Adrenal gland (tissue), 12 donors: ENCODE data around the gene CRB1. TPM values are rescaled to one million over a fixed set of nuclear protein-coding genes. Genes with fewer than 3 reads are reported as not detected.

Experiments used
- DNase-seq, 7 donors: peaks; one replicate each; pipeline ENCODE4 v3.0.0-alpha.2; 2019 to 2020
- H3K27ac ChIP-seq, 5 donors: fragments of 200-600 bp; sonication (generic) in 4 of 5; 1 replicate in 3 of 5; 2 replicates in 2 of 5; pipeline versions ENCODE4 v1.5.1 to v1.8.0; 2016 to 2020; ENCODE audit warnings: mild to moderate bottlenecking in 1 of 5
- H3K27me3 ChIP-seq: fragments of 200-600 bp; 2 replicates; pipeline ENCODE4 v1.8.0; 2021
- H3K36me3 ChIP-seq, 2 donors: fragments of 200-600 bp; replicated peaks in 1 of 2; 1 replicate in 1 of 2; 2 replicates in 1 of 2; pipeline versions ENCODE4 v1.5.1 to v1.8.0; 2018 to 2022
- H3K4me1 ChIP-seq, 2 donors: fragments of 200-600 bp; replicated peaks in 1 of 2; 1 replicate in 1 of 2; 2 replicates in 1 of 2; pipeline versions ENCODE4 v1.5.1 to v1.8.0; 2018 to 2021
- H3K4me3 ChIP-seq, 4 donors: fragments of 200-600 bp; sonication (generic) in 3 of 4; one replicate each; pipeline ENCODE4 v1.5.1; 2016 to 2018
- H3K9me3 ChIP-seq, 3 donors: fragments of 200-600 bp; sonication (generic) in 1 of 3; replicated peaks in 1 of 3; 1 replicate in 2 of 3; 2 replicates in 1 of 3; pipeline versions ENCODE4 v1.5.1 to v1.8.0; 2016 to 2021
- POLR2A ChIP-seq, 2 donors: fragments of 450-650 bp; IDR thresholded peaks; one replicate each; pipeline ENCODE4 v1.6.1; 2017; ENCODE audit warnings: antibody characterized with exemption in 2 of 2, mild to moderate bottlenecking in 2 of 2, moderate library complexity in 1 of 2
- WGBS, 4 donors: extraction: QIAGEN DNeasy Blood & Tissue Kit in 2 of 4; methylation state at CpG; one replicate each; pipeline versions ENCODE4 v1.1.5 to v1.1.7; 2013 to 2017; 5-methylcytosine and 5-hydroxymethylcytosine counted together
- intact Hi-C, 2 donors: fragments of 100-400 bp; cut with DNase I; formaldehyde crosslinking; loops; one replicate each; pipeline versions ENCODE4 v1.14.1 to v1.15.0; 2022 to 2023
- polyA plus RNA-seq, 3 donors: library from polyadenylated mRNA; stranded (reverse); fragments of 200-250 nt in 2 of 3; fragments of 350-450 nt in 1 of 3; fragmentation: Illumina TruSeq in 1 of 3; extraction: RNeasy Lipid Tissue Mini Kit (QIAGEN cat#74804) in 1 of 3; gene quantifications; one replicate each; pipeline ENCODE4 v1.2.3, GENCODE V29; 2013 to 2014
- total RNA-seq, 9 donors: library from RNA; depleted of rRNA in 4 of 9; stranded (reverse); fragments of >200 nt in 4 of 9; fragments of 120-200 nt in 1 of 9; fragmentation: NEBNext Ultra II Directional in 1 of 9; extraction: Animal tissue kit (Norgen Biotek cat#: 25700) in 1 of 9; gene quantifications; one replicate each; pipeline versions ENCODE4 v1.1.0 to v1.2.4, GENCODE V29; 2013 to 2023
- TF ChIP-seq, protein P1 (sequence below), 6 experiments: fragments of 450-650 bp in 4 of 6; fragments of 200-600 bp in 2 of 6; sonication (generic) in 1 of 6; IDR thresholded peaks; 1 replicate in 5 of 6; 2 replicates in 1 of 6; pipeline versions ENCODE4 v1.5.1 to v1.8.0; 2016 to 2021; ENCODE audit warnings: antibody characterized with exemption in 6 of 6, mild to moderate bottlenecking in 2 of 6, moderate library complexity in 1 of 6
- donor health status: healthy with polysubstance abuse.
- donor health status: Bipolar disorder and iron deficiency.
- donor health status: DM: yes; HTN: yes; CAD: no.
- donor health status: DM: no; HTN: no; CAD: no.
- donor health status: DM: no; HTN: no; CAD: no.
- donor health status: DM: yes; HTN: yes; CAD: no.

The CRB1 gene
- total and polyA plus RNA-seq, 12 donors = 0.11 to 0.92 (median 0.39) TPM; not detected in 2

DNA sequence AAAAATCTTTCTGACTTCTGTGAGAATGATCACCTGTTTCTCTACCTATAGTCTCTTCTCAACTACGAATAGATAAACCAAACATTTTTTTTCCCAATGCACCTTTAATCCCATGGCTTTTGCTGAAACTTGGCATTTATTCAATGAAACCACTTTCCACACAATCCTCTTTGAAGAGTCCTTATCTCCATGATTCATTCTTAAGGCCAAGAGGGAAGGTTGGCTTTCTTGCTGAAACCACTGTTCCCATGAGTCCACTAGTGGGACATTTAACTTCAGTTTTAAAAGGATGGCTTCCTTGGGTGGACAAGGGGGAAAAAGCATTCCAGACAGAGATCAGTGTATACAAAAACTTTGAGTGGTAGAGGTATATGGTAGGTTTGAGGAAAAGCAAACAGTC is 73.6 kb downstream of the CRB1 start:
- TF ChIP-seq, protein P1, sequence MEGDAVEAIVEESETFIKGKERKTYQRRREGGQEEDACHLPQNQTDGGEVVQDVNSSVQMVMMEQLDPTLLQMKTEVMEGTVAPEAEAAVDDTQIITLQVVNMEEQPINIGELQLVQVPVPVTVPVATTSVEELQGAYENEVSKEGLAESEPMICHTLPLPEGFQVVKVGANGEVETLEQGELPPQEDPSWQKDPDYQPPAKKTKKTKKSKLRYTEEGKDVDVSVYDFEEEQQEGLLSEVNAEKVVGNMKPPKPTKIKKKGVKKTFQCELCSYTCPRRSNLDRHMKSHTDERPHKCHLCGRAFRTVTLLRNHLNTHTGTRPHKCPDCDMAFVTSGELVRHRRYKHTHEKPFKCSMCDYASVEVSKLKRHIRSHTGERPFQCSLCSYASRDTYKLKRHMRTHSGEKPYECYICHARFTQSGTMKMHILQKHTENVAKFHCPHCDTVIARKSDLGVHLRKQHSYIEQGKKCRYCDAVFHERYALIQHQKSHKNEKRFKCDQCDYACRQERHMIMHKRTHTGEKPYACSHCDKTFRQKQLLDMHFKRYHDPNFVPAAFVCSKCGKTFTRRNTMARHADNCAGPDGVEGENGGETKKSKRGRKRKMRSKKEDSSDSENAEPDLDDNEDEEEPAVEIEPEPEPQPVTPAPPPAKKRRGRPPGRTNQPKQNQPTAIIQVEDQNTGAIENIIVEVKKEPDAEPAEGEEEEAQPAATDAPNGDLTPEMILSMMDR (IDR thresholded peaks at IDR 0.05) = no peak
- TF ChIP-seq POLR2A (IDR thresholded peaks at IDR 0.05) = no peak
- H3K36me3 ChIP-seq = no peaks in the 10 kb centered on the region

DNA sequence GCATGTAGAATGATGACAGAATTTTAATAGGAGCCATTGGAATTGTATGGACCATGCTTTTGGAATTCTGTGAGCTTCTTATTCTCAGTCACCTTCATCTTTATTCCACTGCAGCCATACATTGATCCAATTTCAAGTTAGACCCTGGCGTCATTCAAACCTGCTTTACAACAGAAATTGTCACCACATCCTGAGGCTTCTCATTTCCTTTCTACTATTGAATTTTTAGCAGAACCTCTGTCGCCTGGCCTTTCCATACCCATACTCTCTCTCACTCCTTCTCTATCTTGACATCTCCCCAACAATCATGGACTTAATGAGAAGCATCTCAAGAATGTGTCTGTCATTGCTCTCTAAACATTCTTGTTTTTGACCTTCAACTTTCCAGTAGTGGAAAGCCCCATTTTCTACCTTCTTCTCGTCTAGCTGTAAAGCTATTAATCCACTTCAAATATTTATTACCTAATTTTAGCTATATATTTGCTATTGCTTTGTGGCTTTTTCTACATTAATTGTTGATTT is 74.1 kb downstream of the CRB1 start:
- Histone ChIP-seq H3K36me3 (no peaks in the 10 kb centered on the region), H3K27ac (no peak overlapping the region), H3K27me3 (no peaks in the 10 kb centered on the region), H3K4me3 (no peak overlapping the region), H3K4me1 (peaks cover 0 to 11% of the 10 kb centered on the region in 2 donors), H3K9me3 (no peaks in the 10 kb centered on the region)
- DNase-seq = no peak
- no peak for TF ChIP-seq POLR2A (IDR thresholded peaks at IDR 0.05)
- TF ChIP-seq, protein P1 (IDR thresholded peaks at IDR 0.05) = no peak
- WGBS, 4 donors = 63 to 74% (median 66%) methylated on average over 3 of the region's 3 CpGs
- intact Hi-C loops = no loop called here

More for the DNA sequence above, 73.6 kb downstream of the CRB1 start:
- Histone ChIP-seq H3K4me3 (no peak overlapping the region), H3K27me3 (no peaks in the 10 kb centered on the region), H3K4me1 (peaks cover 0 to 11% of the 10 kb centered on the region in 2 donors), H3K9me3 (no peaks in the 10 kb centered on the region), H3K27ac (no peak overlapping the region)
- no peak for DNase-seq
- intact Hi-C loops = no loop called here
- WGBS, 4 donors = 26 to 47% (median 43%) methylated on average over 1 of the region's 1 CpG

DNA sequence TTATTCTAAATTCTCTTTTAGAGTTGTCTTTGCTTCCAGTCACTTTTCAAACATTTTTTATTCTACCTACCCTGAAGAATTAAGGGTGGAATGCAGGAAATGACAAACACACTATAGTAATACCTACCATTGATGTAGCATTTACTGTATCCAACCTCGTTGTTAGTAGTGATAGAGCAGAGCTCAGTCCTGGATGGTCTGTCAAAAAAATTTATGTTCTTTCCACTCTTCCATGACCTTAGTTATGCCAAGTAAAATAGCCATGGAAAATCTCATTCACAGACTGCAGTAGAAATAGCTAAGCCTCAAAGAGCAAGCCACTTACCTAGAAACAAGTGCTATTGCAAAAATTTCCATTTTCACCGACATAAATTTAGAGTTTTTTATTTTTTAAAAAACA is 74.6 kb downstream of the CRB1 start:
- WGBS, 4 donors = 13 to 46% (median 14%) methylated on average over 2 of the region's 2 CpGs
- Histone ChIP-seq H3K9me3 (no peaks in the 10 kb centered on the region), H3K4me3 (no peak overlapping the region), H3K4me1 (peaks cover 0 to 11% of the 10 kb centered on the region in 2 donors), H3K36me3 (no peaks in the 10 kb centered on the region), H3K27ac (no peak overlapping the region), H3K27me3 (no peaks in the 10 kb centered on the region)
- DNase-seq = no peak
- no peak for TF ChIP-seq POLR2A (IDR thresholded peaks at IDR 0.05)
- TF ChIP-seq, protein P1 (IDR thresholded peaks at IDR 0.05) = no peak
- intact Hi-C loops = no loop called here

DNA sequence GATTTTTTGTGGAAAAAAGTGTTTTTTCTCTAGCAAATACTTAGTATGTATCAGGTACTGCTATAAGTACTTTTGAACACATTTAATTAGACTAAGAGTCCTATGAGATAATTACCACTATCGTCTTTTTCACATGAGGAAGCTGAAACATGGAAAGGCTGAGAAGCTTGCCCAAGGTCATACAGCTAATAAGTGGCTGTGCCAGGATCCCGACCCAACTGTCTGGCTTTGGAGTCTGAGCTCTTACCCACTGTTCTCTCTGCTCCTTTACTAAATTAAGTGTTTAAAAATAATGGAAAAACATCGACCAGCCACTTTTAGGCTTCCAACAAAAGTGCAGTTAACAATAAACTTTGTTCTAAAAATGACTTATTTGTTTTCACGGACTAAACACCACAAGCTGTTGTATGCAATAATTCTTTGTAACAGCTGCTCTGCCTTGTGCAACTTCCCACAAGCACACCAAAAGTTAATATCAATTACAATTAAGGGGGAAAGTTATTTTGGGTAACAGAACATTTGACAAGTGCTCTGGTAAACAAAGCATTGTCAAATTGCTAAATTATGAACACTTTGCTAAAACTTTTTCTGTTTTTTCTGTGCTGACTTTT is 75.7 kb downstream of the CRB1 start:
- Histone ChIP-seq H3K9me3 (no peaks in the 10 kb centered on the region), H3K36me3 (no peaks in the 10 kb centered on the region), H3K4me3 (no peak overlapping the region), H3K4me1 (peaks cover 0 to 11% of the 10 kb centered on the region in 2 donors), H3K27ac (no peak overlapping the region), H3K27me3 (no peaks in the 10 kb centered on the region)
- TF ChIP-seq, protein P1 (IDR thresholded peaks at IDR 0.05) = no peak
- TF ChIP-seq POLR2A (IDR thresholded peaks at IDR 0.05) = no peak
- 20 to 28% (median 25%) methylated on average over 4 of the region's 4 CpGs for WGBS, 4 donors
- intact Hi-C loops = no loop called here
- DNase-seq = peak in 4 of 7 donors; percentile 20 to 47 (median 28)
